ENCODE results near the gene RNH1. TPM values are rescaled to one million over a fixed set of nuclear protein-coding genes. Genes with fewer than 3 reads are reported as not detected.
"Not testable (repeated sequence)": the region's sequence is repeated elsewhere in the genome, so short reads cannot be mapped to it uniquely, and the experiment has no call there.

RNH1 gene
- total and polyA plus RNA-seq, 2 experiments from 2014 or later, result 105 to 199 TPM

DNA sequence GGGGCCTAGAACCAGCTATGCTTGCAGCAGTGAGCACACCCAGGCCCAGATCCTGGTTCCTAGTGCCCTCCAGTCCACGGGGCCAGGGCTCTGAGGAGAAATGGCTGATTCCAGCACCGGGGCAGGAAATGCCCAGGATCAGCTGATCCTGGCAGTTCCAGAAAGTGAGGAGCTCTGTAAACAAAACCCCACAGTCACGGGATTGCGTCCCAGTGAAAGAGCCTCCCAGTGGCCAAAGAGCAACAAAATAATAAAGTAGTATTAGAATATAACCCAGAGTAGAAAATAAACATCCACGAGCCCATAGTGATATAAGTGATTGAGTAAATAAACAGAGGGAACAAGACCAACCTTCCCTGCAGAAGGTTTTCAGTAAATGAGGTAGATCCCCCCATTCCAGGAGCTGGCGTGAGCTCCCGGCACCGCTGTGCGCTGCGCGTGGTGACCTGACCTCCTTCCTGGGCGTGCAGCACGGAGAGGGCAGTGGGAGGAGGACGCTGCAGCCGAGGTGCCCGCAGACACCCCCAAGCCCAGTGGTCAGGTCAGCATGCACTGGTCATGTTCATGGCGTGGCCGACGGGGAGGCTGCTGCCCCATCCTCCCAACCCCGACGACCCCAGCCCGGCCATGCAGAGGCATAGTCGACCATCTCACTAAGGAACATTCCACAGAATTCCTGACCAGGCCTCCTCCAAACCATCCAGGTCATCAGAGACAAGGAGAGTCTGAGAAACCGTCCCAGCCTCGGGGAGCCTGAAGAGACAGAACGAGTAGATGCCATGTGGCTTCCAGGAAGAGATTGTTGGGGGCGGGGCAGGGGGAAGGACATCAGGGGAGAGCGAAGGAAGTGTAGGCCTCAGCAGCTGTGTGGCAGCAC lies 37.1 kb downstream of the RNH1 start:
- DNase-seq (ENCODE audit: low spot score), result peak; percentile 91
- H2AFZ ChIP-seq, result no peak overlapping the region
- H3K9me3 ChIP-seq (ENCODE audit: low read depth), result no peaks in the 10 kb centered on the region
- H3K36me3 ChIP-seq (replicated peaks; ENCODE audit: insufficient read depth, low read depth), result no peaks in the 10 kb centered on the region
- peaks cover 8% of the 10 kb centered on the region for H3K4me1 ChIP-seq (ENCODE audit: insufficient read depth)
- no peaks in the 10 kb centered on the region for H3K9me2 ChIP-seq (replicated peaks; ENCODE audit: insufficient read depth)
- peaks cover 14% of the 10 kb centered on the region for H3K79me2 ChIP-seq
- 73% methylated on average over 26 of the region's 28 CpGs for WGBS (ENCODE audit: low lambda C conversion rate, missing lambda C conversion rate)
- H3K27me3 ChIP-seq, result no peaks in the 10 kb centered on the region
- peak overlapping the region; percentile 72 for H3K4me2 ChIP-seq
- H3K4me3 ChIP-seq, result no peak overlapping the region
- peak overlapping the region; percentile 93 for H3K27ac ChIP-seq
- TF ChIP-seq, protein P1, sequence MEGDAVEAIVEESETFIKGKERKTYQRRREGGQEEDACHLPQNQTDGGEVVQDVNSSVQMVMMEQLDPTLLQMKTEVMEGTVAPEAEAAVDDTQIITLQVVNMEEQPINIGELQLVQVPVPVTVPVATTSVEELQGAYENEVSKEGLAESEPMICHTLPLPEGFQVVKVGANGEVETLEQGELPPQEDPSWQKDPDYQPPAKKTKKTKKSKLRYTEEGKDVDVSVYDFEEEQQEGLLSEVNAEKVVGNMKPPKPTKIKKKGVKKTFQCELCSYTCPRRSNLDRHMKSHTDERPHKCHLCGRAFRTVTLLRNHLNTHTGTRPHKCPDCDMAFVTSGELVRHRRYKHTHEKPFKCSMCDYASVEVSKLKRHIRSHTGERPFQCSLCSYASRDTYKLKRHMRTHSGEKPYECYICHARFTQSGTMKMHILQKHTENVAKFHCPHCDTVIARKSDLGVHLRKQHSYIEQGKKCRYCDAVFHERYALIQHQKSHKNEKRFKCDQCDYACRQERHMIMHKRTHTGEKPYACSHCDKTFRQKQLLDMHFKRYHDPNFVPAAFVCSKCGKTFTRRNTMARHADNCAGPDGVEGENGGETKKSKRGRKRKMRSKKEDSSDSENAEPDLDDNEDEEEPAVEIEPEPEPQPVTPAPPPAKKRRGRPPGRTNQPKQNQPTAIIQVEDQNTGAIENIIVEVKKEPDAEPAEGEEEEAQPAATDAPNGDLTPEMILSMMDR (IDR thresholded peaks at IDR 0.05; ENCODE audit: poor library complexity), result peak; percentile 34
- TF ChIP-seq EZH2phosphoT487 (IDR thresholded peaks at IDR 0.05; ENCODE audit: low read depth, severe bottlenecking, unreplicated experiment) (no peak), EZH2 (IDR thresholded peaks at IDR 0.05; ENCODE audit: borderline replicate concordance) (no peak)
- no peaks in the 10 kb centered on the region for H4K20me1 ChIP-seq (ENCODE audit: insufficient read depth, poor library complexity, severe bottlenecking)

DNA sequence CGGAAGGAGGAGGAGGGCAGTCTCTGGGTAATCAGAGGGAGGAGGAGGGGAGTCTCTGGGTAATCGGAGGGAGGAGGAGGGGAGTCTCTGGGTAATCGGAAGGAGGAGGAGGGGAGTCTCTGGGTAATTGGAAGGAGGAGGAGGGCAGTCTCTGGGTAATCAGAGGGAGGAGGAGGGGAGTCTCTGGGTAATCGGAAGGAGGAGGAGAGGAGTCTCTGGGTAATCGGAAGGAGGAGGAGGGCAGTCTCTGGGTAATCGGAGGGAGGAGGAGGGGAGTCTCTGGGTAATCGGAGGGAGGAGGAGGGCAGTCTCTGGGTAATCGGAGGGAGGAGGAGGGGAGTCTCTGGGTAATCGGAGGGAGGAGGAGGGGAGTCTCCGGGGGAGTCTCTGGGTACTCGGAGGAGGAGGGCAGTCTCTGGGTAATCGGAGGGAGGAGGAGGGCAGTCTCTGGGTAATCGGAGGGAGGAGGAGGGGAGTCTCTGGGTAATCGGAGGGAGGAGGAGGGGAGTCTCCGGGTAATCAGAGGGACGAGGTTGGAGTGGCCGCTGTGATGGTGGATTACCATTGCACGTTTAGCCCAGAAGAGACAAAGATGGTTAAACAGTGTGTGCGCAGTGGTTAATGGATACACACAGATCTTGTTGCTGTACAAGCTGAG lies 37.9 kb downstream of the RNH1 start:
- H3K79me2 ChIP-seq, result peaks cover 15% of the 10 kb centered on the region
- H3K27me3 ChIP-seq; H2AFZ ChIP-seq; H3K9me3 ChIP-seq (ENCODE audit: low read depth); DNase-seq (ENCODE audit: low spot score); H3K4me1 ChIP-seq (ENCODE audit: insufficient read depth); H4K20me1 ChIP-seq (ENCODE audit: insufficient read depth, poor library complexity, severe bottlenecking); H3K4me3 ChIP-seq; H3K36me3 ChIP-seq (replicated peaks; ENCODE audit: insufficient read depth, low read depth); H3K9me2 ChIP-seq (replicated peaks; ENCODE audit: insufficient read depth): not testable (repeated sequence)
- 54% methylated on average over 6 of the region's 19 CpGs for WGBS (ENCODE audit: low lambda C conversion rate, missing lambda C conversion rate)
- peak overlapping the region; percentile 72 for H3K4me2 ChIP-seq
- peak overlapping the region; percentile 93 for H3K27ac ChIP-seq

DNA sequence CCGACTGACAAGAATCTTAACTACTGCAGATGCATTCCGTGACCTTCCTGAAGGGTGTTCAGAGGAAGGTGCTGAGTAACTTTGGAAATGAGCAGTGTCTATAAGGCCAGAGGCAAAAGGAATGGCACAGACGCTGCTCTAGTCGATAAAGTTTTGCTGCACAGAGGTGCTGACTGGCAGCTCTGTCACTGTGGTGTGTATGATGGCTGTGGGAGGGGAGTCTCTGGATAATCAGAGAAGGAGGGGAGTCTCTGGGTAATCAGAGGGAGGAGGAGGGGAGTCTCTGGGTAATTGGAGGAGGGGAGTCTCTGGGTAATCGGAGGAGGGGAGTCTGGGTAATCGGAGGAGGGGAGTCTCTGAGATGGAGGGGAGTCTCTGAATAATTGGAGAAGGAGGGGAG lies 38.5 kb downstream of the RNH1 start:
- DNase-seq (ENCODE audit: low spot score), result no peak
- H3K4me3 ChIP-seq, result no peak overlapping the region
- H3K79me2 ChIP-seq, result peaks cover 18% of the 10 kb centered on the region
- H3K27ac ChIP-seq, result peak overlapping the region; percentile 93
- H3K36me3 ChIP-seq (replicated peaks; ENCODE audit: insufficient read depth, low read depth), result no peaks in the 10 kb centered on the region
- H2AFZ ChIP-seq, result no peak overlapping the region
- WGBS (ENCODE audit: low lambda C conversion rate, missing lambda C conversion rate), result 72% methylated on average over 6 of the region's 6 CpGs
- TF ChIP-seq EZH2 (IDR thresholded peaks at IDR 0.05; ENCODE audit: borderline replicate concordance) (no peak), EZH2phosphoT487 (IDR thresholded peaks at IDR 0.05; ENCODE audit: low read depth, severe bottlenecking, unreplicated experiment) (no peak)
- TF ChIP-seq, protein P1 (IDR thresholded peaks at IDR 0.05; ENCODE audit: poor library complexity), result no peak
- no peaks in the 10 kb centered on the region for H3K9me3 ChIP-seq (ENCODE audit: low read depth)
- H3K4me2 ChIP-seq, result no peak overlapping the region
- no peaks in the 10 kb centered on the region for H4K20me1 ChIP-seq (ENCODE audit: insufficient read depth, poor library complexity, severe bottlenecking)
- H3K4me1 ChIP-seq (ENCODE audit: insufficient read depth), result peaks cover 8% of the 10 kb centered on the region
- H3K27me3 ChIP-seq, result no peaks in the 10 kb centered on the region
- no peaks in the 10 kb centered on the region for H3K9me2 ChIP-seq (replicated peaks; ENCODE audit: insufficient read depth)

DNA sequence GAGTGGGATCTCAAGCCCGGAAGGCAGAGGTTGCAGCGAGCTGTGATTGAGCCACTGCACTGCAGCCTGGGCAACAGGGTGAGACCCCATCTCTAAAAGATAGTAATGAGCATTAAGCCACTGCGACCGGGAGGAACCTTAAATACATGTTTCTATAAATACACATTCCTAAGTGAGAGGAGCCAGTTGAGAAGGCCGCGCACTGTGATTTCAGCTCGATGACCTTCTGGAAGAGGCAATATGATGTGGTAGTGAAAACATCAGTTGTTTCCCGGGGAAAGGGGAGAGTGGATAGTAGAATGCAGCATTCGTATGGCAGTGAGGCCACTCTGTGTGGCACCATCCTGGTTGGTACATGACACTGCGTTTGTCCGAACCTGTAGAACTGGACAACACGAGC lies 39.0 kb downstream of the RNH1 start:
- 82% methylated on average over 12 of the region's 12 CpGs for WGBS (ENCODE audit: low lambda C conversion rate, missing lambda C conversion rate)
- TF ChIP-seq, protein P1 (IDR thresholded peaks at IDR 0.05; ENCODE audit: poor library complexity), result no peak
- TF ChIP-seq EZH2phosphoT487 (IDR thresholded peaks at IDR 0.05; ENCODE audit: low read depth, severe bottlenecking, unreplicated experiment) (no peak), EZH2 (IDR thresholded peaks at IDR 0.05; ENCODE audit: borderline replicate concordance) (no peak)
- peak overlapping the region; percentile 93 for H3K27ac ChIP-seq

More for the DNA sequence above, 39.0 kb downstream of the RNH1 start:
- no peak overlapping the region for H3K4me3 ChIP-seq
- H2AFZ ChIP-seq, result no peak overlapping the region
- no peak for DNase-seq (ENCODE audit: low spot score)
- no peaks in the 10 kb centered on the region for H3K9me2 ChIP-seq (replicated peaks; ENCODE audit: insufficient read depth)
- peaks cover 18% of the 10 kb centered on the region for H3K79me2 ChIP-seq
- no peak overlapping the region for H3K4me2 ChIP-seq
- no peaks in the 10 kb centered on the region for H3K9me3 ChIP-seq (ENCODE audit: low read depth)
- H3K27me3 ChIP-seq, result no peaks in the 10 kb centered on the region
- H4K20me1 ChIP-seq (ENCODE audit: insufficient read depth, poor library complexity, severe bottlenecking), result no peaks in the 10 kb centered on the region
- no peaks in the 10 kb centered on the region for H3K36me3 ChIP-seq (replicated peaks; ENCODE audit: insufficient read depth, low read depth)
- peaks cover 8% of the 10 kb centered on the region for H3K4me1 ChIP-seq (ENCODE audit: insufficient read depth)
